Measurements from ENCODE around the gene CWC27. TPM values are rescaled to one million over a fixed set of nuclear protein-coding genes. Genes with fewer than 3 reads are reported as not detected.

CWC27 gene
- total RNA-seq, 1 experiment from 2014 or later = 42.7 TPM

DNA sequence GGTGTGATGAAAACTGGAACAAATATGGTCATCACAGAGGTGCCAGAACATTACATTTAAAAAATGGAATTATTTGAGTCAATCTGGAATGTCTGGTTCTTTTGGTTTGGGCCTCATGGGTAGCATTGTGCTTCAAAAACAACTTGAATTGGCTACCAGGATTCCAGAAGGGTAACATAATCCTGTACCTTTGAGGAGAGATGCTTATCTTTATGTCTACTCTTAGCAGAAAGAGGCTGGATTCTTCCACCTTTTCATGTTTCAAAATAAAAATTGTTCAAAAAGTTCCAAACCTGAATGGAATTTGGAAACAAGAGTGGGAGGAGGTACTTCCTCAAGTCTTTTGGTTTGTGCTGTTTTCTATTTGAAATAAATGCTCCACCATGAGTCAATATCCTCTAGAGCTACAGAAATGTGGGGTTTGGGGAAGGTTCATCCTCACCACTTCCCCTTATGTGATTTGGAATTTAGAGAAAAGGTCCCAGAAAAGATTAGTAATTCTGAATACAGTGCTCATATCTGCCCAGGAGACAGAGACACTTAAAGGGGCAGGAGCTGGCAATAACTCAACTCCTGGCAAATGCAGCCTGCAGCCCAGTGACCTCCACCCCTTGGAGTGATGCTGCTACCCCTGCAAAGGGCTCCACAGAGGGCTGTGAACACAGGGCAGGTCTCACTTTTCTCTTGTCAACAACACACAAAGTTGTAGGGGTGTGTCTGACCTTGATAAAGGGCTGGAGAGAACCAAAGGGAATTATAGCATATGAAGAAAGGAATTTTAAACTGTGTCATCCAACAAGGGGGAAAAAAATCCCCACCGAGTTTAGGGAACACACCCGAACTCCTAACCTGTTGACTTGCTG lies 272.8 kb downstream of the CWC27 start (continued):
- TF ChIP-seq ZMAT4 (CRISPR knock-in tag; IDR thresholded peaks at IDR 0.05) (no peak), E2F4 (CRISPR knock-in tag; IDR thresholded peaks at IDR 0.05; ENCODE audit: borderline replicate concordance, low read depth) (no peak), ATF1 (CRISPR knock-in tag; IDR thresholded peaks at IDR 0.05) (no peak)

DNA sequence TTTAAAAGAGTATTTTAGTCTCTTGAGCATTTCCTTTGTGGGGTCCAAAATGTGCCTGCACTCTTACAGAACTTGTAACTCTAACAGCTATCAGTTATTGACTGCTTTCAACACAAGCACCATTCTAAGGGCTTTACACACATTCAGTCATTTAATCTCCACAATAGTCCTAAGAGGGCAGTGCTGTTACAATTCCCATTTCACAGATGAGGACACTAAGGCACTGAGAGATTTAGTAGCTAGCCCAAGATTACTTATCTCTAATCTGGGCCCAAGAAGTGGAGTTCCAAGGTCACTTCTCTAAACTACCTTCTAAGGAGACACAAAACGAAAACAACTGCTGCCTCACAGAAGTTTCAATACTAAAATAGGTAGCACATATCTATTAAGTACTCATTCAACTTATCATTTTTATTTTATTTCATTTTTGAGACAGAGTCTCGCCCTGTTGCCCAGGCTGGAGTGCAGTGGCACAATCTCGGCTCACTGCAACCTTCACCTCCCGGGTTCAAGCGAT lies 275.2 kb downstream of the CWC27 start:
- no peaks in the 10 kb centered on the region for H3K36me3 Mint-ChIP-seq
- POLR2A ChIA-PET = no interaction called here
- no peaks in the 10 kb centered on the region for H3K9me3 Mint-ChIP-seq
- no peak overlapping the region for H3K4me3 Mint-ChIP-seq
- no peak for DNase-seq (ENCODE audit: low spot score)
- no peak overlapping the region for H3K27ac Mint-ChIP-seq
- TF ChIP-seq, protein P1, sequence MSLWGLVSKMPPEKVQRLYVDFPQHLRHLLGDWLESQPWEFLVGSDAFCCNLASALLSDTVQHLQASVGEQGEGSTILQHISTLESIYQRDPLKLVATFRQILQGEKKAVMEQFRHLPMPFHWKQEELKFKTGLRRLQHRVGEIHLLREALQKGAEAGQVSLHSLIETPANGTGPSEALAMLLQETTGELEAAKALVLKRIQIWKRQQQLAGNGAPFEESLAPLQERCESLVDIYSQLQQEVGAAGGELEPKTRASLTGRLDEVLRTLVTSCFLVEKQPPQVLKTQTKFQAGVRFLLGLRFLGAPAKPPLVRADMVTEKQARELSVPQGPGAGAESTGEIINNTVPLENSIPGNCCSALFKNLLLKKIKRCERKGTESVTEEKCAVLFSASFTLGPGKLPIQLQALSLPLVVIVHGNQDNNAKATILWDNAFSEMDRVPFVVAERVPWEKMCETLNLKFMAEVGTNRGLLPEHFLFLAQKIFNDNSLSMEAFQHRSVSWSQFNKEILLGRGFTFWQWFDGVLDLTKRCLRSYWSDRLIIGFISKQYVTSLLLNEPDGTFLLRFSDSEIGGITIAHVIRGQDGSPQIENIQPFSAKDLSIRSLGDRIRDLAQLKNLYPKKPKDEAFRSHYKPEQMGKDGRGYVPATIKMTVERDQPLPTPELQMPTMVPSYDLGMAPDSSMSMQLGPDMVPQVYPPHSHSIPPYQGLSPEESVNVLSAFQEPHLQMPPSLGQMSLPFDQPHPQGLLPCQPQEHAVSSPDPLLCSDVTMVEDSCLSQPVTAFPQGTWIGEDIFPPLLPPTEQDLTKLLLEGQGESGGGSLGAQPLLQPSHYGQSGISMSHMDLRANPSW (CRISPR knock-in tag; conservative IDR thresholded peaks at IDR 0.05; ENCODE audit: low read depth) = no peak
- no peak for TF ChIP-seq PRRX2 (CRISPR knock-in tag; IDR thresholded peaks at IDR 0.05)
- H3K4me1 Mint-ChIP-seq = no peaks in the 10 kb centered on the region
- no peak for ATAC-seq
- H3K27me3 Mint-ChIP-seq (ENCODE audit: low read depth) = no peaks in the 10 kb centered on the region
- CTCF ChIA-PET = interaction anchor here (0.5 kb wide), 1 partner anchor 448 kb away, joined by 3 read pairs; no protein-coding TSS in a partner anchor

DNA sequence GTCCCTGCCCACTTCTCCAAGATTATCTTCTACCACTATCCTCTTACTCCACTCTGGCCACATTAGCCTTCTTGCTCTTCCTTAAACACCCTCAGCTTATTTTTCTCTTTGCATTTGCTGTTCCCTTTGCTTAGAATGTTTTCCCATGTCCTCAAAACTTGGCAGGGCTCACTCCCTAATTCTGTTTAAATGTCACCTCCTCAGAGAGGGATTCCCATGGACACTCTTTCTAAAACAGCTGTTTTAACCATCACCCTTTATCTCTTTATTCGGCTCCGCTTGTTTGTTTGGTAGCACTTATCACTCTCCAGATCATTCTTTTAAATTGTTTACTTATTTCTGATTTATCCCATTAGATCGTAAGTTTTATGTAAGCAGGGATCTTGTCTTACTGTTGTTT lies 278.5 kb downstream of the CWC27 start:
- Mint-ChIP-seq H3K4me3 (no peak overlapping the region), H3K4me1 (no peaks in the 10 kb centered on the region), H3K9me3 (no peaks in the 10 kb centered on the region), H3K36me3 (no peaks in the 10 kb centered on the region), H3K27me3 (ENCODE audit: low read depth) (no peaks in the 10 kb centered on the region), H3K27ac (no peak overlapping the region)
- ChIA-PET CTCF (interaction anchor here (1.5 kb wide), 1 partner anchor 9 kb away, joined by 3 read pairs; no protein-coding TSS in a partner anchor), POLR2A (no interaction called here)
- ATAC-seq (no peak), DNase-seq (ENCODE audit: low spot score) (no peak)
- TF ChIP-seq NR1H2 (CRISPR knock-in tag; IDR thresholded peaks at IDR 0.05) (no peak), NFATC4 (CRISPR knock-in tag; IDR thresholded peaks at IDR 0.05) (no peak), GTF2I (CRISPR knock-in tag; conservative IDR thresholded peaks at IDR 0.05) (no peak), TP53 (CRISPR knock-in tag; IDR thresholded peaks at IDR 0.05) (no peak), JAZF1 (CRISPR knock-in tag; IDR thresholded peaks at IDR 0.05) (no peak), RORB (CRISPR knock-in tag; IDR thresholded peaks at IDR 0.05) (no peak), ZNF423 (CRISPR knock-in tag; IDR thresholded peaks at IDR 0.05) (no peak), ZNF416 (CRISPR knock-in tag; IDR thresholded peaks at IDR 0.05) (no peak), PREB (CRISPR knock-in tag; IDR thresholded peaks at IDR 0.05; ENCODE audit: borderline replicate concordance) (no peak), FOXK1 (CRISPR knock-in tag; IDR thresholded peaks at IDR 0.05) (no peak), ATF1 (CRISPR knock-in tag; IDR thresholded peaks at IDR 0.05) (no peak), ZNF671 (CRISPR knock-in tag; IDR thresholded peaks at IDR 0.05) (no peak), SMAD4 (CRISPR knock-in tag; IDR thresholded peaks at IDR 0.05) (no peak), ZBTB21 (CRISPR knock-in tag; IDR thresholded peaks at IDR 0.05; ENCODE audit: borderline replicate concordance) (no peak), ZNF317 (CRISPR knock-in tag; IDR thresholded peaks at IDR 0.05; ENCODE audit: borderline replicate concordance, low read depth) (no peak)
- TF ChIP-seq, protein P2, sequence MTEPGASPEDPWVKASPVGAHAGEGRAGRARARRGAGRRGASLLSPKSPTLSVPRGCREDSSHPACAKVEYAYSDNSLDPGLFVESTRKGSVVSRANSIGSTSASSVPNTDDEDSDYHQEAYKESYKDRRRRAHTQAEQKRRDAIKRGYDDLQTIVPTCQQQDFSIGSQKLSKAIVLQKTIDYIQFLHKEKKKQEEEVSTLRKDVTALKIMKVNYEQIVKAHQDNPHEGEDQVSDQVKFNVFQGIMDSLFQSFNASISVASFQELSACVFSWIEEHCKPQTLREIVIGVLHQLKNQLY (CRISPR knock-in tag; IDR thresholded peaks at IDR 0.05) = no peak
- TF ChIP-seq, protein P1 (CRISPR knock-in tag; conservative IDR thresholded peaks at IDR 0.05; ENCODE audit: low read depth) = no peak

Data from WTC11 (cell line).